H9 (cell line): ENCODE results near the gene LRRC28. TPM values are rescaled to one million over a fixed set of nuclear protein-coding genes. Genes with fewer than 3 reads are reported as not detected.

Source experiments
- DNase-seq: peaks from one replicate; pipeline ENCODE4 v3.0.0-alpha.2; 2017
- H2AFZ ChIP-seq: one replicate; pipeline ENCODE4 v1.6.1; 2013; ENCODE audit warnings: mild to moderate bottlenecking, low read length, control low read depth, moderate library complexity
- H2AK5ac ChIP-seq: 2 replicates; pipeline ENCODE4 v1.6.1; 2013; ENCODE audit warnings: low read length, control low read depth, mixed read lengths; ENCODE audit not compliant: insufficient read length
- H2BK120ac ChIP-seq: one replicate; pipeline ENCODE4 v1.6.1; 2013; ENCODE audit warnings: low read depth, mild to moderate bottlenecking, low read length, control low read depth, inconsistent platforms; ENCODE audit not compliant: poor library complexity, severe bottlenecking
- H2BK12ac ChIP-seq: 2 replicates; pipeline ENCODE4 v1.6.1; 2013; ENCODE audit warnings: low read length, control low read depth, mixed read lengths, low read depth; ENCODE audit not compliant: insufficient read length
- H2BK15ac ChIP-seq: 2 replicates; pipeline ENCODE4 v1.6.1; 2013; ENCODE audit warnings: low read depth, low read length, control low read depth
- H2BK20ac ChIP-seq: one replicate; pipeline ENCODE4 v1.6.1; 2013; ENCODE audit warnings: low read depth, mild to moderate bottlenecking, low read length, control low read depth, inconsistent platforms; ENCODE audit not compliant: poor library complexity, severe bottlenecking
- H2BK5ac ChIP-seq: 2 replicates; pipeline ENCODE4 v1.6.1; 2013; ENCODE audit warnings: low read length, control low read depth, mixed read lengths; ENCODE audit not compliant: insufficient read length
- H3K14ac ChIP-seq: 2 replicates; pipeline ENCODE4 v1.6.1; 2013; ENCODE audit warnings: low read length, control low read depth; ENCODE audit not compliant: insufficient read depth
- H3K18ac ChIP-seq: 2 replicates; pipeline ENCODE4 v1.6.1; 2013; ENCODE audit warnings: low read depth, mild to moderate bottlenecking, mixed read lengths, low read length, control low read depth; ENCODE audit not compliant: insufficient read length
- H3K23ac ChIP-seq: 2 replicates; pipeline ENCODE4 v1.6.1; 2013; ENCODE audit warnings: low read length, control low read depth, mixed read lengths, low read depth; ENCODE audit not compliant: insufficient read length
- H3K23me2 ChIP-seq: 2 replicates; pipeline ENCODE4 v1.6.1; 2013; ENCODE audit warnings: low read depth, mild to moderate bottlenecking, mixed read lengths, low read length, control low read depth; ENCODE audit not compliant: insufficient read length, poor library complexity, severe bottlenecking
- H3K27ac ChIP-seq: 2 replicates; pipeline ENCODE4 v1.5.1; 2013; ENCODE audit warnings: low read length, control low read depth, mixed read lengths, low read depth; ENCODE audit not compliant: insufficient read length
- H3K27me3 ChIP-seq: 2 replicates; pipeline ENCODE4 v1.6.1; 2013; ENCODE audit warnings: low read length, control low read depth, inconsistent platforms; ENCODE audit not compliant: insufficient read depth
- H3K4ac ChIP-seq: 2 replicates; pipeline ENCODE4 v1.6.1; 2013; ENCODE audit warnings: low read depth, mild to moderate bottlenecking, control low read depth, inconsistent platforms, low read length, moderate library complexity
- H3K4me1 ChIP-seq: 2 replicates; pipeline ENCODE4 v1.6.1; 2013; ENCODE audit warnings: low read length, control low read depth, inconsistent platforms; ENCODE audit not compliant: insufficient read depth
- H3K4me2 ChIP-seq: 2 replicates; pipeline ENCODE4 v1.6.1; 2013; ENCODE audit warnings: low read length, control low read depth, mixed read lengths; ENCODE audit not compliant: insufficient read length, insufficient read depth
- H3K56ac ChIP-seq: 2 replicates; pipeline ENCODE4 v1.6.1; 2013; ENCODE audit warnings: low read depth, mild to moderate bottlenecking, mixed read lengths, low read length, control low read depth; ENCODE audit not compliant: insufficient read length
- H3K79me1 ChIP-seq: 2 replicates; pipeline ENCODE4 v1.6.1; 2013; ENCODE audit warnings: low read depth, mild to moderate bottlenecking, moderate library complexity, low read length, control low read depth, inconsistent platforms; ENCODE audit not compliant: insufficient read depth, poor library complexity, severe bottlenecking
- H3K79me2 ChIP-seq: 2 replicates; pipeline ENCODE4 v1.6.1; 2013; ENCODE audit warnings: low read length, control low read depth, inconsistent platforms; ENCODE audit not compliant: insufficient read depth
- H3K9ac ChIP-seq: 2 replicates; pipeline ENCODE4 v1.6.1; 2013; ENCODE audit warnings: low read length, control low read depth, mixed read lengths; ENCODE audit not compliant: insufficient read length; ENCODE audit errors: extremely low read depth
- H3K9me3 ChIP-seq: one replicate; pipeline ENCODE4 v1.6.1; 2013; ENCODE audit warnings: low read depth, low read length, inconsistent platforms; ENCODE audit not compliant: control insufficient read depth
- H3T11ph ChIP-seq: one replicate; pipeline ENCODE4 v1.6.1; 2013; ENCODE audit warnings: mild to moderate bottlenecking, low read length, control low read depth, inconsistent platforms
- H4K20me1 ChIP-seq: one replicate; pipeline ENCODE4 v1.6.1; 2013; ENCODE audit not compliant: control insufficient read depth, insufficient read length, insufficient read depth
- H4K5ac ChIP-seq: 2 replicates; pipeline ENCODE4 v1.6.1; 2013; ENCODE audit warnings: low read depth, mild to moderate bottlenecking, mixed read lengths, low read length, control low read depth; ENCODE audit not compliant: insufficient read length
- H4K8ac ChIP-seq: replicated peaks from 2 replicates; pipeline ENCODE4 v1.6.1; 2013; ENCODE audit warnings: low read length, control low read depth, mixed read lengths, low read depth; ENCODE audit not compliant: insufficient read length
- H4K91ac ChIP-seq: 2 replicates; pipeline ENCODE4 v1.6.1; 2013; ENCODE audit warnings: low read depth, mild to moderate bottlenecking, moderate library complexity, mixed read lengths, low read length, control low read depth; ENCODE audit not compliant: insufficient read length
- H3K27ac Mint-ChIP-seq, 3 experiments: 2 replicates in 2 of 3; 3 replicates in 1 of 3; pipeline ENCODE4 v1.8.0; 2020 to 2021; ENCODE audit warnings: mixed read lengths in 3 of 3, mild to moderate bottlenecking in 1 of 3, moderate library complexity in 1 of 3
- H3K27me3 Mint-ChIP-seq: 2 replicates; pipeline ENCODE4 v1.8.0; 2021; ENCODE audit warnings: low read depth, mild to moderate bottlenecking, moderate library complexity, mixed read lengths
- H3K36me3 Mint-ChIP-seq, 3 experiments: 2 replicates in 2 of 3; 3 replicates in 1 of 3; pipeline ENCODE4 v1.8.0; 2020 to 2021; ENCODE audit warnings: low read depth in 3 of 3, mixed read lengths in 3 of 3; ENCODE audit not compliant: insufficient read depth in 1 of 3
- H3K4me1 Mint-ChIP-seq, 2 experiments: 2 replicates each; pipeline ENCODE4 v1.8.0; 2020; ENCODE audit warnings: mixed read lengths in 2 of 2
- H3K4me3 Mint-ChIP-seq, 2 experiments: 2 replicates in 1 of 2; 3 replicates in 1 of 2; pipeline ENCODE4 v1.8.0; 2020 to 2021; ENCODE audit warnings: mild to moderate bottlenecking in 2 of 2, mixed read lengths in 2 of 2, moderate library complexity in 1 of 2
- H3K9me3 Mint-ChIP-seq, 2 experiments: 2 replicates in 1 of 2; 3 replicates in 1 of 2; pipeline ENCODE4 v1.8.0; 2020; ENCODE audit warnings: mild to moderate bottlenecking in 2 of 2, mixed read lengths in 2 of 2, moderate library complexity in 1 of 2
- WGBS: extraction: QIAGEN DNeasy Blood & Tissue Kit; methylation state at CpG from one replicate; pipeline ENCODE4 v1.1.7; 2013; ENCODE audit warnings: missing lambda C conversion rate, low lambda C conversion rate, mixed read lengths; ENCODE audit not compliant: insufficient read length; ENCODE audit errors: extremely low coverage; 5-methylcytosine and 5-hydroxymethylcytosine counted together
- total RNA-seq: library from RNA; stranded (reverse); gene quantifications from 2 replicates; pipeline ENCODE4 v1.2.1, GENCODE V29; 2021
- TF ChIP-seq, protein P1 (sequence below): fragments of 200-600 bp; sonication (generic); conservative IDR thresholded peaks from 3 replicates; pipeline ENCODE4 v1.8.0; 2021; ENCODE audit warnings: antibody characterized with exemption, mild to moderate bottlenecking

The LRRC28 gene
- total RNA-seq, 1 experiment from 2014 or later: 17.6 TPM

DNA sequence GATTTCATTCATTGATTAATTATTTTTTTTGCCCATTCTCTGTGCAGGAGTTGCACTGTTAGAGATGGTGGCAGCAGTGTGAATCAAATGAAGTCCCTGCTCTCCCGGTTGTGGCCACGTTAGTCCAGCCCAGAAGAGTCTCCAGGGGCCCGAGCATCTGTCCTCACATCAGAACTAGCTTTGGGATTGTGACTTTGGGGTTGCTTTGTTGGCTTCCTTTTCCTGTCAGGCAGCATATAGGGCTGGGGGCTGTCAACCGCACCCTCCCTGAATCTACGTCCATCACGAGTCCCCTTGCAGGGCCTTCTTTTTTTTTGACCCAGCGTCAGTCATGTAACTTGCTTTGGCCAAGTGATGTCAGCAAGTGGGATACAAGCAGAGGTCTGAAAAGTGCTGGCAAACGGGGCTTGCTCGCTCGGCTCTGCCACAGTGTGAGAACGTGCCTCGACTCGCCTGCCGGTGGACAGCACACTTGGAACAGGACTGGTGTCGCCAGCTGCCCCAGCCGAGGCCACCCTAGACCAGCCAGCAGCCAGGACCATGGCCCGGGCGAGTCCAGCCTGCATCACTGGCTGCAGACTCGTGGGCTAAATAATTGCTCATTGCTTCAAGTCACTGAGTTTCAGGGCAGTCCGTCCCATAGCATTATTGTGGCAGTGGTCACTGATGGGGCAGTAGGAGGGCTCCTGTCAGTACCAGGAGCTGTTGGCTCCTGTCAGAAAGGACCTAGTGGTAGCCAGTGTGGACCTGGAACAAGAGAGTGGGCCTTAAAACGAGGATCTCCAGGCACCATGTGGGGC lies 162.9 kb downstream of the LRRC28 start:
- no CpG with 5 or more reads among the region's 21 CpGs for WGBS
- Histone ChIP-seq H2BK20ac (no peak overlapping the region), H3K27ac (no peak overlapping the region), H3K14ac (no peak overlapping the region; the same call in 1 of the 2 replicates), H3K4me1 (no peaks in the 10 kb centered on the region), H2BK15ac (no peak overlapping the region), H2BK12ac (no peak overlapping the region), H4K8ac (no peak overlapping the region), H3K9me3 (no peaks in the 10 kb centered on the region), H3K23me2 (no peaks in the 10 kb centered on the region), H4K91ac (no peak overlapping the region), H2AK5ac (no peak overlapping the region), H3K4me2 (no peak overlapping the region), H3K79me1 (no peaks in the 10 kb centered on the region), H2AFZ (no peak overlapping the region), H4K5ac (no peak overlapping the region), H3K27me3 (no peaks in the 10 kb centered on the region), H3K9ac (no peak overlapping the region), H4K20me1 (no peaks in the 10 kb centered on the region), H3K79me2 (no peaks in the 10 kb centered on the region), H3K4ac (no peak overlapping the region), H3K56ac (no peak overlapping the region), H3K18ac (no peak overlapping the region), H3K23ac (no peak overlapping the region), H3T11ph (no peak overlapping the region), H2BK5ac (no peak overlapping the region), H2BK120ac (no peak overlapping the region)
- Mint-ChIP-seq H3K4me1 (no peaks in the 10 kb centered on the region; a peak in 1 of 4 replicates), H3K27me3 (no peaks in the 10 kb centered on the region; the same call in 1 of the 2 replicates), H3K36me3 (no peaks in the 10 kb centered on the region), H3K27ac (no peak overlapping the region), H3K4me3 (no peak overlapping the region), H3K9me3 (peaks cover 2 to 7% of the 10 kb centered on the region in 2 experiments; a peak in 3 of 5 replicates)
- DNase-seq: no peak
- TF ChIP-seq, protein P1, sequence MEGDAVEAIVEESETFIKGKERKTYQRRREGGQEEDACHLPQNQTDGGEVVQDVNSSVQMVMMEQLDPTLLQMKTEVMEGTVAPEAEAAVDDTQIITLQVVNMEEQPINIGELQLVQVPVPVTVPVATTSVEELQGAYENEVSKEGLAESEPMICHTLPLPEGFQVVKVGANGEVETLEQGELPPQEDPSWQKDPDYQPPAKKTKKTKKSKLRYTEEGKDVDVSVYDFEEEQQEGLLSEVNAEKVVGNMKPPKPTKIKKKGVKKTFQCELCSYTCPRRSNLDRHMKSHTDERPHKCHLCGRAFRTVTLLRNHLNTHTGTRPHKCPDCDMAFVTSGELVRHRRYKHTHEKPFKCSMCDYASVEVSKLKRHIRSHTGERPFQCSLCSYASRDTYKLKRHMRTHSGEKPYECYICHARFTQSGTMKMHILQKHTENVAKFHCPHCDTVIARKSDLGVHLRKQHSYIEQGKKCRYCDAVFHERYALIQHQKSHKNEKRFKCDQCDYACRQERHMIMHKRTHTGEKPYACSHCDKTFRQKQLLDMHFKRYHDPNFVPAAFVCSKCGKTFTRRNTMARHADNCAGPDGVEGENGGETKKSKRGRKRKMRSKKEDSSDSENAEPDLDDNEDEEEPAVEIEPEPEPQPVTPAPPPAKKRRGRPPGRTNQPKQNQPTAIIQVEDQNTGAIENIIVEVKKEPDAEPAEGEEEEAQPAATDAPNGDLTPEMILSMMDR: no peak
